DMS53 (cell line): ENCODE results near the gene PTPRN2.
"Not testable (repeated sequence)": the region's sequence is repeated elsewhere in the genome, so short reads cannot be mapped to it uniquely, and the experiment has no call there.

Source experiments
- DNase-seq: peaks from one replicate; lab custom pipeline; 2025; lab: John Stamatoyannopoulos, UW

Gene PTPRN2

DNA sequence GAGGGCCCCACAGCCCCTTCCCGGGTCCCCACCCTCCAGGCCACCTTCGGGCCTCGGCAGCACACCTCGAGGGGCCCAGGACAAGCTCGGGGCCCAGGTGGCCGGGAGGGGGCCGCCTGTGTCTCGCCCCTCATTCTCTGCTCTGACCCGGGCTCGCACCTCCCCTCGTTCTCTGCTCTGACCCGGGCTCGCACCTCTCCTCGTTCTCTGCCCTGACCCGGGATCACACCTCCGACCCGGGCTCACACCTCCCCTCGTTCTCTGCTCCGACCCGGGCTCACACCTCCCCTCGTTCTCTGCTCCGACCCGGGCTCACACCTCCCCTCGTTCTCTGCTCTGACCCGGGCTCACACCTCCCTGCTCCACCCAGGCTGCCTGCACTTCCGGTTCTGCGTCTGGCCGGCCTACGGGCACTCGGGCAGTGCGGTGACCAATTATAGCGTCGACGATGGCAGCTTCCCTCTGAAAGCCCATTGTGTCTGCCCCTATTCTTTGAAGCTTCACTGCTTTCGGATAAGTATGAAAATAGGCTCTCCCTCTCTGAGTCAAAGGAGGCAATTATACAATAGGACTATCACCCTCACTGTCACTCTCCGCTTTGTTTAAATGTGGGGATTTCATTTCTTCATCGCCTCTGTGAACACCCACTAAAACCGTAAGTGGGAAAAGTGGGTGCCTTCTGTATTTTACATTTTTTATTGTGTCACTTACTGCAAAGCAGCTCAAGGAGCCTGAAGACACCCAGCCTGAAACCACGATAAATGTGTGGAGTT, 793.5 kb downstream of the PTPRN2 start:
- no peak for DNase-seq

DNA sequence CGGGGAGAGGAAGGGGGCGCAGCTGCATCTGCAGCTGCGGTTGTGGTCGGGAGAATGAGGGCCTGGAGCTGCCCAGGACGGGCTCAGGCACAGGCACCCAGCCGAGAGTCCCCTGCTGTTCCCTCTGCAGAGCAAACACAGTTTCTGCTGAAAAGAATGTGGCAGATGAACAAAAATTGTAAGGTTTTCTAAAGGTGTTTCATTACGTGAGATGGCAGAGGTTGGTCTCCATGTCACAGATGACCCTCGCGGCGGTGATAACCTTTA, 794.6 kb downstream of the PTPRN2 start:
- no peak for DNase-seq

DNA sequence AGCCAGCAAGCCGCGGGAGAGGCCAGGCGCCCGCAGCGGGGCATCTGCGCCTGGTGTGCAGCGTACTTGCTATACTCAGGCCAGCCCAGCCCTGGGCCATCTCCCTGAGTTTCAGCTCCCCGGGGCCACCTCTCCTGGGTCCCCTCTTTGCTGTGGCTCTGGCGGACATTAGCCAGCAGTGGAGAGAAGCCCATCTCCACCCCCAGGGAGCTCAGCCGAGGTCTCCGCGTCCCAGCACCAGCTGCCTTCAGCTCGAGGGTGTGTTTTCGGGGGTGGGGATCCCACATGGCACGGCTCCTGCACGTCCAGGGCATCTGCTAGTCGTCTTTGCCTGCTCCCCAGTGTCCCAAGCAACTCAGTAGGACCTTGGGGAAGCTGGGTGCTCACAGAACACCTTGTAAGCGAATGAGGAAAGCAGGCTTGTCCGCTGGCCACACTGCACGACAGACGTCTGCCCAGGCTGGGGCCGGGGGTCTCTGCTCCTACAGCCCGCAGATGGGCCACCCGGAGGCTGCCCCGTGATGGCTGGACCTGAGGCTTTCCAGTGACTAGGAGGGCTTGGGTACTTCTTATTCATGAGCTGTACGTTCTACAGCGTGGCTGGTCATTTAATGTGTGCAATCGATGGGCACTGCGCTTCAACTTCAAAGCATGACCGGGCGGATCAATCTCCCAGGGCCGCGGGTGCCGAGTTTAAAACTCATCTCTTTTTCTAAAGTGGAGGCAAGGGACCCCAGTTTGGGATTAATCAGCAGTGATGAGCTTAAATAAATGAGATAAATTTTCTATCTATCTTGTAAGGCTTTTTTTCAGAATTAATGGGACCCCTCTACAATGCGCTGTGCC, 795.2 kb downstream of the PTPRN2 start:
- DNase-seq, result no peak

DNA sequence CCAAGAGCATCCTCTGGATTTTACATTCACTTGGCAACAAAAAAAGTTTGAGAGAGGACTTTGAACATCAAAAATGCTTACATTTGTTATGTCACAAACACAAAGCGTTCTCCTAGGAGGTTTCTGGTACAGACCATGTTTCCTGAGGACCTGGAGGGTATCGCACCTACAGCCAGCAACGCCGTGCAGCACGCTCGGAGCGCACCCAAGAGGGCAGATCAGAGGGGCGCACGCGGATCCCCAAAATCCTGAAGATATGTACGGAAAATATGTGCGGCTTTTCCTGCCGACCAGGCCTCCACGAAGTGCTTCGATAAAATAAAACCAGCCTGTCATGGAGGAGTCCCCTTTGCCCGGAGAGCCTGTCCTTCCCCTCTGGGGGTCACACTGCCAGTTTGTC, 796.0 kb downstream of the PTPRN2 start:
- DNase-seq, result no peak

DNA sequence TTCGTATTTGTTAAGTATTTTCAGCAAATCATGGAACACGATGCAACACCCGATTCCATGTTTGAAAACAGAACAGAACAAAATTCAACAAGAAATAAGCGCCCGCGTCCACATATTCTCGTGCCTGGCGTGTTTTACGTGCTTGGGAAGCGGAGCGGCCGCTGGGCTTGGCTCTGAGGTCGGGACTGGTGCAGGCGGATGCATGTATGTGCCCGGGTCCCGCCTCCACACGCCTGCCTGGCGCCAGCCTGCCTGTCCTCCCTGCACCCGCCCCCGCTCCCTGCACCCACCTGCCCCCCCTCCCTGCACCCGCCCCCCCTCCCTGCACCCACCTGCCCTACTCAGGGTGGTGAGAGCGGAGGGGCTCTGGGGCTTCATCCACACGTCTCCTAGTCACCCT, 796.4 kb downstream of the PTPRN2 start:
- DNase-seq, result no peak

DNA sequence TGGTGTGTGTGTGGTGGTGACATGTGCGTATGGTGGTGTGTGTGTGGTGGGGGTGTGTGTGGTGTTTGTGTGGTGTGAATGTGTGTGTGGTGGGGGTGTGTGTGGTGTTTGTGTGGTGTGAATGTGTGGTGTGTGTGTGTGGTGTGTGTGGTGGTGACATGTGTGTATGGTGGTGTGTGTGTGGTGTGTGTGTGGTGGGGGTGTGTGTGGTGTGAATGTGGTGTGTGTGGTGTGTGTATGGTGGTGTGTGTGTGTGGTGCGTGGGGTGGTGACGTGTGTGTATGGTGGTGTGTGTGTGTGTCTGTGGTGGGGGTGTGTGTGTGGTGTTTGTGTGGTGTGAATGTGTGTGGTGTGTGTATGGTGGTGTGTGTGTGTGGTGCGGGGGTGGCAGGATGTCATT, 797.7 kb downstream of the PTPRN2 start:
- DNase-seq, result no peak

DNA sequence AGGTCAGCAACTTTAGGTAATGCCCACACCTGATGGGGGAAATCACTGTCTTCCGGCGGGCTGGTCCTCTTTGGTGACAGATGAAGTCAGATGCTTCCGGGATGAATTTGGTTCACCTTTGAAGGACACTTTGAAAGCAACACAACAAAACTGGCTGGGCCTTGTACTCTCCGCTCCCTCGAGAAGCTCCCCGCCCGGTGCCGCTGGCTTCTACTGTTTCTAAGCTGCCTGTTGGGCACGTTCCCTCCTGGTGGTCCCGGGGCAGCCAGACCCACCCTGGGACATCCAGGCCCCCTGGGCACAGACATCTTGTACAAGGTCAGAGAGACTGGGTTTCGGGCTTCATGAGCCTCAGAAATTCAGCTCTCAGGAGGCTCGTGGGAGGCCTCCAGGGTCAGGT, 798.5 kb downstream of the PTPRN2 start:
- DNase-seq, result no peak

DNA sequence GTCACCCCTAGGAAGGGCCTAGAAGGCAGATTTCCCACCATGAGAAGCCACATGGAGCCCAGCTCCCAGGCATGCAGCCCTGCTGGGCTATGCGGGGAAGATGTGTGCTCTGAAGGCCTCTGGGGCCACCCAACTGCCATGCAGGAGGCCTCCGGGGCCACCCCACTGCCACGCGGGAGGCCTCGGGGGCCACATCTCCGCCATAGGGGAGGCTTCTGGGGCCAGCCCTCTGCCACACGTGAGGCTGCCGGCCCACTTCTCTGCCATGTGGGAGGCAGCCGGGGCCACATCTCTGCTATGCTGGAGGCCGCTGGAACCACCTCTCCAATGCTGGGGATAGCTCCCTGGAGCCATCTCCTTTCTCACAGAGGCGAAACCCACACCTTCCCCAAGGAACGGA, 799.0 kb downstream of the PTPRN2 start:
- DNase-seq, result no peak

DNA sequence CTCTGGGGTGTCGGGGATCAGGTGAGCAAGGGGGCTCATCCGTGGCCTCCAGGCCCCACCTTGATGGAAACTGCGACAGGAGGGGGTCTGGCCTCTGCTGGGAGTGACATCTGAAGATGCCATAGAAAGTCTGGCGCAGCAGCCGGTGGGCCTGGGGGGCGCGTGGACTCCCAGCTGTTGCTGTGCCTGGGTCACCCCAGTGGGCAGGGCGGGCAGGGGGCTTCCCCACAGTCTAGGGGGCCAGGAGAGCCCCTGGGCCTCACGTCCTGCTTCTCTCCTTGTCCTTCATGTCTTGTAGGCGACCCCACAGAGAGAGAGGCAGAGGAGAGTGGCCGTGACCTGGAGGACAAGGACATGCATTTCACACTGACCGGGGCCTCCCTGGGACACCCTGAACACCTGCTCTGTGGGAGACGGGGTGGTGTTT, 800.3 kb downstream of the PTPRN2 start:
- no peak for DNase-seq

DNA sequence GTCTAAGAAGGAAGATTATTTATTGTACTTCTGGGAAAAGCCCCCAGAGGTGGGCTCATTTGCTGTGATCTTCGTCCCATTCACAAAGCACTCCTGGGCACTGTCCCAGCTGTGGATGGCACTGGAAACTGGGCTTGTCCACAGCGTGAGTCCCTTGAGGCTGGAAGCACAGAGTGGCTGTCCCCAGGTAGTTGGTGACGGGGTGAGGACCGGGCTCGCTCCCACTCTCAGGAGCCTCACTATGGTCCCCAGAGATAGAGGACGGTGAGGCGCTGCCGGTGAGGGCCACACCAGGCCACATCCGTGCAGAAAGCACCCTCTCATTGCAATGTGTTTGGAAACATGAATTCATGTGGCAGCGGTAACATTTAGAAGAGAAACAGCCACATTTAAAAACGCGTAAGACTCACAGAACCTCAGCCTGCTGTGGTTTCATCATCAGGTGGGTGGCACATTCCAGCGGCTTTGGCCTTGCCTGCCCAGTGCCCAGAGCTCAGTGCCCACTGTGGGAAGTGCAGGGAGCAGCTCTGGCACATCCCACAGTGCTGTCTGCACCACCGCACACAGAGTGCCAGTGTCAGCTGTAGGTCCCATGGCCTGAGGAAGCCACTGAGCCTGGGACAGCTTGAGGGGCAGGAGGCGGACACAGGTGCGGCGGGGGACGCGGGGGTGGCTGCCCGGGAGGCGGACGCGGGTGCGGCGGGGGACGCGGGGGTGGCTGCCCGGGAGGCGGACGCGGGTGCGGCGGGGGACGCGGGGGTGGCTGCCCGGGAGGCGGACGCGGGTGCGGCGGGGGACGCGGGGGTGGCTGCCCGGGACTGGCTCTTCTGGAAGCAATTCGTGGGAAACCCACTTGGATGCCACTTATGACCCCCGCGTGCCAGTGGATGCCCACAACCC, 801.0 kb downstream of the PTPRN2 start:
- no peak for DNase-seq

DNA sequence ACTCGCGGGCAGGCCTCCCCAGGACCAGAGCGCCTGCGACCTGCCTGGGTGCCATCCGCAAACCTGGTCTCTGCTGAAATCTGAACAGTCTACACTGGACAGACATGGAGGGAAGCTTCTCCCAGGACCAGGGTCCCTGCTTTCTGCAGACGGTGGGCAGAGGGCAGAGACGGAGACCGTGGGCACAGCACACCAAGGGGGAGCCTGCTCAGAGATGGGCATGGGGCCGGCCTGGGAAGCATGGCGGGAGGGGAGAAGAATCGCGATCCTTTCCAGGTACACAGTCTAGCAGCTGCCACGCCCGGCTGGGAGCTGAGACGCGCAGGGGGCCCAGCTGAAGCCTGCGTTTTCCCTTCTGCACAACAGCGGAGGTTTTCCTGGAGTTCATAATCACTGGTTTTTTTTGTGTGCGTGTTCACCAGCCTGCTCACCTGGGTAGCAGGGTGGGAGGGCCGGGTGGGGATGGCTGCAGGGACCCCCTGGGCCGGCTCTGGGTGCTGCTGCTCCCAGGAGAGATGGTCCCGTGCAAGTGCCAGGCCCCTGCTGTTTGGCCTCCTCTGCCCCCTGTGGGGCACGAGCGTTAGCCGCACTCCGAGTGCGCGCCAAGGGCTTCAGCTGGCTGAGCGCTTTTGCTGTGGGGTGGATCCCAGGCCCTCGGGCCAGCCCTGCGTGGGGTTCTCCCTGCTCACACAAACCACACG, 802.0 kb downstream of the PTPRN2 start:
- DNase-seq, result no peak

DNA sequence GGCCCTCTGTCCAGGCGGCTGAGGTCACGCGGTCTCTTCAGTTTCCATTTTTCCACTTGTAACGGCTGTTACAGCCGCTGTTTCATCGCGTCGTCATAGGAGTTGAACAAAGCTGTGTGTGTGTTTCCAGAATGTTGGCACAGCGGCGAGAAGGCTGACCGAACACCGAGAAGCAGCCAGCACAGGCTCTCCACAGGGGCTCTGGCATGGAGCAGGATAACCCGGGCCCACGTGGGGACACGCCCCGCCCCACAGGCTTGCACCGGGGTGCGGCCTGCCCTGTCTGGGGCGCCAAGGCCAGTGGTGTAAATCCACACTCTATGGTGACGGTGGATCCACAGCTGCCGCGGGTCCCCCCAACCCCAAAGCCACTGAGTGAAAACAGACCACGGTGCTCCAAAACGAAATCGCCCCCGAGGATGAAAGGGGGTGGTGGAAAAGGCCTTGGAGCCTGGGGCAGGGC, 802.6 kb downstream of the PTPRN2 start:
- no peak for DNase-seq

DNA sequence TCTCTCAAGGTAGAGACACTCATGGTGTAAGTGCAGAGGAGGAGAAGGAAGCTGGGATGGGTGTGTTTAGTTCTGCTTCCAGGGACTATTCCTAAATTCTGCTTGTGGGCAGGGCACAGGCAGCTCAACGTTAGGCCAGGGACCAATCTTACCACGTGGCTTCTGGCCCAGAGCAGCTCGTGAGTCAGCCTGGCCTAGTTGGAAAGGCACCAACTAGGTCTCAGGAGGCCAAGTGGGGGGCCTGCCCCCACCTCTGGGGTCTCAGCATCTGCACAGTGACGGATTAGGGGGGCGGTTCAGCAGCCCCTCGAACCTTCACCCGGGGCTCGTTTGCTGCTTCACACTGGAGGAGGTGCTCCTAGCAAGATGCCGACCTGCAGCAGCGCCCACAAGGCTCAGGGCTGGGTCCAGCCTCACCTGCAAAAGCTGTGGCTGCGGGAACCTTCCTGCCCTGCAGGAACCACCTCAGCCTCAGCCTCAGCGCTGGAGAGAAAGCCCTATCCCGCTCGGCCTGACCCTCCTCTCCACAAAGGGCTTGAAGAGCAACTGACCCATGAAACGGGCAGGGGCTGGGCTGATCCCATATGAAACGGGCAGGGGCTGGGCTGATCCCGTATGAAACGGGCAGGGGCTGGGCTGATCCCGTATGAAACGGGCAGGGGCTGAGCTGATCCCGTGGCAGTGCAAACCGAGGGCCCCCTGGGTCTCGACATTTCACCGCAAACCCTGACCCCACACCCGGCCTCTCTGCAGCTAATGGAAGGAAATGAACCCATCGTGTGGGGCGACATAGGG, 803.4 kb downstream of the PTPRN2 start:
- no peak for DNase-seq

DNA sequence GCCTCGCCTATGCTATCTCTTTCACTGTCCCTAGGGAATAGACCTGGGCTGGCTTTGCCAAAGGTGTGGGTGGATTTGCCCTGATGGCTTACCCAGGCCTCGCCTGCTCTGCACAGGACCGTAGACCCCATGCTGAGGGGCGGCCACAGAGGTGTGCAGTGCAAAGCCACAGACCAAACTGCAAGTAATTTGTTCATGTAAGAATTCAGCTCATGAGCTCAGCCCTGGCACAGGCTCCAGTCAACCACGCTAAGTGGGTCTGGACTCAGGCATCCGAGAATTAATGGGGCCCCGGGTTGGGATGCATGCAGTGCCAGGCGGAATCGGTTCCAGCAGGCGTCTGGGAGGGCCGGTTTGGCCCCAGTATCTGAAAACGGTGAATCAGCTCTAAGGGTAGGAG, 805.6 kb downstream of the PTPRN2 start:
- DNase-seq, result no peak

DNA sequence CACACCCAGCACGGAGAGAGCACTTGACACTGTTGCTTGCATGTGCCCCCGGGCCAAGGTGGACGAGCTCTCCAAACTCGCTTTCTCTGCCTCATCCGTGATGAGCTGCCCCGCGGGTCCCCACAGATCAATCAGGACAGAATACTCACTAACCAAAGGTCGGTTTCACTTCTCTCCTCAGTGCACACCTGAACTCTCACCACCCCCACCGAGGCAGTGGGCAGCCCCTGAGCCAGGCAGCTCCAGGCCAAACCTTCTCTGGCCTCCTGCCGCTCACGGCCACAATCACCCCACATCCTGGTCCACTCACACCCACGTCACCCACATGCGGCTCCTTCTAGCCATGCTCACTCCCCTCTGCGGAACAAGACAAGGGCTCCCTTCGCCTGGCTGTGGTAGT, 806.9 kb downstream of the PTPRN2 start:
- no peak for DNase-seq

DNA sequence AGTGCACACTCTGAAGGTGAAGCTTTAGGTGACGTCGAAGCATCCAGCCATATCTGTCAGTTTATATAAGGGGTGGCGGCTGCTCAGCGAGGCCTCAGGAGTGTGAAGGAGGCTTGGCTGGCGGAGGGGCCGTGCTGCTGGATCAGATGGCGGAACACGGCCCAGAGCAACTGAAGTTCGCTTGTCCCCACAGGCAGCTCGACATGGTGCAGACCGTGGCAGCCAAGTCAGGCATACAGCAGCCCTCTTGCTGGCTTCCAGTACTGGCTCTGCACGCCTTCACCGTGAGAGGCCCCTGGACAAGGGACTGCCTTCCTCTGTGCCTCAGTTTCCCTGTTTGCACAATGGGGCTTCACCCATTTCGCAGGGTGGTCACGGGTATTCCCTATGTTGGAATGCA, 807.3 kb downstream of the PTPRN2 start:
- no peak for DNase-seq

DNA sequence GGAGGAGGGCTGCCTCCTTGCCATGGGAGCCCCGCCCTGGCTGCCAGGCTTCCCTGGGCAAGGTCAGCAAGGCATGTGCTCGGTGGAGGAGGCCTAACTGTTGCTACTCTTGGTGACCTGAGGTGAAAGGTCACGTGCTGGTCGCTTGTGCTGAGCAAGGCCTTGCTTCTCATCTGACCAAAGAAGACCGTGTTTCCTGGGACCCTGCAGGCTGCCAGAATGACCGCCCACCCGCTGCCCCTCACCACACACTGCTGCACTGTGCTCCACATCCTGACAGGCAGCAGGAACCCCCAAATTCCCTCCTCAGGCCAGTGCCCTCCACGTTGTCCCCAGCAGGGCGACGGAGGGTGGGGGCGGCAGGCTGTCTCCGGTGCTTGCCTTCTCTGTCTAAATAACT, 808.4 kb downstream of the PTPRN2 start:
- no peak for DNase-seq

DNA sequence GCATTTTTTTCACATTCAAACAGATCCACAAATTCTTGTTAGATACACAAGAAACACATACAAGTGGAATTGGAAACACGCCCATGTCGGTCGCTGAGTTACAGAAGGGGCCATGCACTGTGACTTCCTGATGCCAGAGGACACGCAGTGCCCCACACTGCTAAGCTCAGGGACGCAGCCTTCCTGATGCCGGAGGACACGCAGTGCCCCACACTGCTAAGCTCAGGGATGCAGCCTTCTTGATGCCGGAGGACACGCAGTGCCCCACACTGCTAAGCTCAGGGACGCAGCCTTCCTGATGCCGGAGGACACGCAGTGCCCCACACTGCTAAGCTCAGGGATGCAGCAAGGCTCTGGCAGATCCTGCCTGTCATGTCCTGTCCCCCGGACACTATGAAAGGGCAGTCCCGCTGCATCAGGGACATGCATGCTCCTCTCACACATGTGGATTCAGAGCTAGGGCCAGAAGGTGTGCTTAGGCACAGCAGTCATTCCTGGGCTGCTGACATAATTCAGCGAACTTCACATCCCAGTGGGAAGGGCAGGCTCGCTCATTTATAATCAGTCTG, 810.3 kb downstream of the PTPRN2 start:
- DNase-seq, result not testable (repeated sequence)

DNA sequence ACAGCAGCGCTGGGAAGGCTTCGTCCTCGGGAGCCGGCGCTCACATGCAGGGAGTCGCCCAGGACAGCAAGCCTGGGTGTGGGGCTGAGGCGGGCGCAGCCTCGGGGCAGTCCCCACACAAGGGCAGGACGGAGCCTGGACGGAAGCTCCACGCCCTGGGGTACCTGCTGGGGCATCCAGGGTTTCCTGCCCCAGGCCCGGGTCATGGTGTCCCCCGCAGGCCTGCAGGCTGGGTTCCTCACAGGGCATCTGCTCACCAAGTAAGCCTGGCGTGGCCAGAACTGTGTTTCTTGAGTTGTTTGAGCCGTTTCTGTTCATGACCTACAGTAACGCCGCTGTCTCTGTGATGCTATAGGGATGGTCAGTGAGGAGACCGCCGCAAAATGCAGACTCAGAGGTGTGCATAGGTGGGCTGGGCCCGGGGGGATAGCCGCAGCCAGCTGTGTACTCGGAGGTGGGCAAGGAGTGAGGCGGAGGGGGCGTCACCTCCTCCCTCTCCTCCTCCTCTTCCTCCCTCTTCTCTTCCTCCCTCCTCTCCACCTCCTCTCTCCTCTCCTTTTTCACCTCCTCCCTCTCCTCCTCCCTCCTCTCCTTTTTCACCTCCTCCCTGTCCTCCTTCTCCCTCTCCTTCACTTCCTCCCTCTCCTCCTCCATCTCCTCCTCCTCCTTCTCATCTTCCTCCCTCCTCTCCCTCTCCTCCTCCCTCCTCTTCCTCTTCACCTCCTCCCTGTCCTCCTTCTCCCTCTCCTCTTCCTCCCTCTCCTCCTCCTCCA, 811.9 kb downstream of the PTPRN2 start:
- DNase-seq, result no peak

DNA sequence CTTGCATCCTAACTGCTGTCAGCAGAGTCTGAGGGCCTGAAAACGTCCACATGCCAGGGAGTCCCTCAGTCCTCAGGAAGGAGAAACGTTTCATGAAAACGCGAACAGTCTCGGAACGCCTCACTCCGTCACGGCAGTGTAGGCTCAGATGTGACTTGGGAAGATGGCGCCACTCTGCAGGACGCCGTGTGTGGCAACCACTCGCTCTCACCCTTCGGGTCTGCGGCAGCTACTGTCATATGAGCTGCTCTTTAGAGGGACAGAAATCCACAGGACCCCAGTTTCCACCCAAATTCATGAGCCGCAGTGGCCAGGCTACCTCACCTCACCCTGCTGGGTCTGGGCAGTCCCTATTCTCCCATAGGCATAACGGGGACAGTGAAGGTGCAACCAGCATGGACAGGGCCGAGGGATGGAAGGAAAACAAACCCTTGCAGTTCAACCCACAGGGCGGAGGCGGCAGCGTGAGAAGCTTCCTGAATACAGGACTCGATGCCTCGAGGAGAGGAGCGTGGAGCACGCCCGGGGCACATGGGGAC, 812.5 kb downstream of the PTPRN2 start:
- DNase-seq, result no peak
